Liver (tissue), 3 donors: Measurements from ENCODE around the gene ANKRD35.

ENCODE experiments used
- ATF3 ChIP-seq: IDR thresholded peaks from 2 replicates; pipeline ENCODE4 v1.6.1; 2016; ENCODE audit warnings: antibody characterized with exemption
- FOXA1 ChIP-seq: IDR thresholded peaks from 2 replicates; pipeline ENCODE4 v1.6.1; 2016; ENCODE audit warnings: antibody characterized with exemption
- HNF4A ChIP-seq, 2 donors: conservative IDR thresholded peaks; 2 replicates each; pipeline ENCODE4 v1.6.1; 2016; ENCODE audit warnings: antibody characterized with exemption in 2 of 2, mild to moderate bottlenecking in 2 of 2
- JUND ChIP-seq, 2 donors: IDR thresholded peaks; 2 replicates each; pipeline ENCODE4 v1.6.1; 2016; ENCODE audit warnings: antibody characterized with exemption in 2 of 2
- MAX ChIP-seq: IDR thresholded peaks from 2 replicates; pipeline ENCODE4 v1.6.1; 2016; ENCODE audit warnings: antibody characterized with exemption
- RAD21 ChIP-seq, 2 donors: IDR thresholded peaks; 2 replicates each; pipeline ENCODE4 v1.6.1; 2016; ENCODE audit warnings: antibody characterized with exemption in 2 of 2, mild to moderate bottlenecking in 2 of 2
- RXRA ChIP-seq, 2 donors: IDR thresholded peaks; 2 replicates each; pipeline ENCODE4 v1.6.1; 2017 to 2018; ENCODE audit warnings: antibody characterized with exemption in 2 of 2, mild to moderate bottlenecking in 1 of 2
- TAF1 ChIP-seq: conservative IDR thresholded peaks from 2 replicates; pipeline ENCODE4 v1.6.1; 2016; ENCODE audit warnings: antibody characterized with exemption, mild to moderate bottlenecking
- YY1 ChIP-seq: IDR thresholded peaks from 2 replicates; pipeline ENCODE4 v1.6.1; 2016; ENCODE audit warnings: antibody characterized with exemption, mild to moderate bottlenecking
- TF ChIP-seq, protein P1 (sequence below): fragments of 150-350 bp; IDR thresholded peaks from 2 replicates; pipeline ENCODE4 v1.5.1; 2017; ENCODE audit warnings: improper control_type of control experiment, low read depth, low read length; ENCODE audit not compliant: missing input control
- TF ChIP-seq, protein P2 (sequence below): IDR thresholded peaks from 2 replicates; pipeline ENCODE4 v1.6.1; 2016; ENCODE audit warnings: antibody characterized with exemption, mild to moderate bottlenecking
- TF ChIP-seq, protein P3 (sequence below): IDR thresholded peaks from 2 replicates; pipeline ENCODE4 v1.6.1; 2016; ENCODE audit warnings: antibody characterized with exemption
- donor health status: healthy.
- donor health status: healthy.

DNA sequence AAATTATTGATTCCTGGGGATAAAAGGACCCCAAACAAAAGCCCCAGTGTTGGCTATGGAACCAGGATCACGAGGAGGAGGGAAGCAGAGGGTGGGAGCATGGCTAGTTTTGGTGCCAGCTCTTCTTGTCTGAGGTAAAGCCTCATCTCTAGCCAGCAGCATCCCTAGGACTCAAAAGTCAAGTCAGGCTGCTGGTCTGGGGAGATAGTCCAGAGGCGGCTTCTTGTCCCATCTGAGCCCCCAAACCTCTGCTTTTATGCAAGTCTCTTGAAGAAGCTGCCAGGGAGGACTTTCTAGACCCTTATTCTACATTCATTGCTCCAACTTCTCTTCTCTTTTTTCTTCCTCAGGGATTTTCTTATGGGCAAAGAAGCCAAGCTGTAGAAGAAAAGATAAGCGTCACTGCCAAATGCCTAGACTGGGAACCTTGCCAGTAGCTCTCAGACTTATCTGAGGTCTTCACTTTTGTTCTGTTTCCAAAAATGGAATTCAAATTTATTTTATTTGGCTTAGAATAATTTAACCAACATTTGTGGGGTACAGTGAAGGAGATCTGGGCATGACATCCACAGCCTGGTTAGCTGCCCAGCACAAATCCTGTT is 6.9 kb upstream of the ANKRD35 start:
- no peak for TF ChIP-seq TAF1
- no peak for TF ChIP-seq JUND (IDR thresholded peaks at IDR 0.05)
- TF ChIP-seq, protein P1, sequence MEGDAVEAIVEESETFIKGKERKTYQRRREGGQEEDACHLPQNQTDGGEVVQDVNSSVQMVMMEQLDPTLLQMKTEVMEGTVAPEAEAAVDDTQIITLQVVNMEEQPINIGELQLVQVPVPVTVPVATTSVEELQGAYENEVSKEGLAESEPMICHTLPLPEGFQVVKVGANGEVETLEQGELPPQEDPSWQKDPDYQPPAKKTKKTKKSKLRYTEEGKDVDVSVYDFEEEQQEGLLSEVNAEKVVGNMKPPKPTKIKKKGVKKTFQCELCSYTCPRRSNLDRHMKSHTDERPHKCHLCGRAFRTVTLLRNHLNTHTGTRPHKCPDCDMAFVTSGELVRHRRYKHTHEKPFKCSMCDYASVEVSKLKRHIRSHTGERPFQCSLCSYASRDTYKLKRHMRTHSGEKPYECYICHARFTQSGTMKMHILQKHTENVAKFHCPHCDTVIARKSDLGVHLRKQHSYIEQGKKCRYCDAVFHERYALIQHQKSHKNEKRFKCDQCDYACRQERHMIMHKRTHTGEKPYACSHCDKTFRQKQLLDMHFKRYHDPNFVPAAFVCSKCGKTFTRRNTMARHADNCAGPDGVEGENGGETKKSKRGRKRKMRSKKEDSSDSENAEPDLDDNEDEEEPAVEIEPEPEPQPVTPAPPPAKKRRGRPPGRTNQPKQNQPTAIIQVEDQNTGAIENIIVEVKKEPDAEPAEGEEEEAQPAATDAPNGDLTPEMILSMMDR, result no peak
- TF ChIP-seq RAD21 (IDR thresholded peaks at IDR 0.05), result no peak
- TF ChIP-seq RXRA (IDR thresholded peaks at IDR 0.05), result no peak
- TF ChIP-seq HNF4A (conservative IDR thresholded peaks at IDR 0.05), result no peak
- TF ChIP-seq MAX, result no peak
- no peak for TF ChIP-seq FOXA1
- TF ChIP-seq, protein P2, sequence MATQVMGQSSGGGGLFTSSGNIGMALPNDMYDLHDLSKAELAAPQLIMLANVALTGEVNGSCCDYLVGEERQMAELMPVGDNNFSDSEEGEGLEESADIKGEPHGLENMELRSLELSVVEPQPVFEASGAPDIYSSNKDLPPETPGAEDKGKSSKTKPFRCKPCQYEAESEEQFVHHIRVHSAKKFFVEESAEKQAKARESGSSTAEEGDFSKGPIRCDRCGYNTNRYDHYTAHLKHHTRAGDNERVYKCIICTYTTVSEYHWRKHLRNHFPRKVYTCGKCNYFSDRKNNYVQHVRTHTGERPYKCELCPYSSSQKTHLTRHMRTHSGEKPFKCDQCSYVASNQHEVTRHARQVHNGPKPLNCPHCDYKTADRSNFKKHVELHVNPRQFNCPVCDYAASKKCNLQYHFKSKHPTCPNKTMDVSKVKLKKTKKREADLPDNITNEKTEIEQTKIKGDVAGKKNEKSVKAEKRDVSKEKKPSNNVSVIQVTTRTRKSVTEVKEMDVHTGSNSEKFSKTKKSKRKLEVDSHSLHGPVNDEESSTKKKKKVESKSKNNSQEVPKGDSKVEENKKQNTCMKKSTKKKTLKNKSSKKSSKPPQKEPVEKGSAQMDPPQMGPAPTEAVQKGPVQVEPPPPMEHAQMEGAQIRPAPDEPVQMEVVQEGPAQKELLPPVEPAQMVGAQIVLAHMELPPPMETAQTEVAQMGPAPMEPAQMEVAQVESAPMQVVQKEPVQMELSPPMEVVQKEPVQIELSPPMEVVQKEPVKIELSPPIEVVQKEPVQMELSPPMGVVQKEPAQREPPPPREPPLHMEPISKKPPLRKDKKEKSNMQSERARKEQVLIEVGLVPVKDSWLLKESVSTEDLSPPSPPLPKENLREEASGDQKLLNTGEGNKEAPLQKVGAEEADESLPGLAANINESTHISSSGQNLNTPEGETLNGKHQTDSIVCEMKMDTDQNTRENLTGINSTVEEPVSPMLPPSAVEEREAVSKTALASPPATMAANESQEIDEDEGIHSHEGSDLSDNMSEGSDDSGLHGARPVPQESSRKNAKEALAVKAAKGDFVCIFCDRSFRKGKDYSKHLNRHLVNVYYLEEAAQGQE, result no peak
- TF ChIP-seq, protein P3, sequence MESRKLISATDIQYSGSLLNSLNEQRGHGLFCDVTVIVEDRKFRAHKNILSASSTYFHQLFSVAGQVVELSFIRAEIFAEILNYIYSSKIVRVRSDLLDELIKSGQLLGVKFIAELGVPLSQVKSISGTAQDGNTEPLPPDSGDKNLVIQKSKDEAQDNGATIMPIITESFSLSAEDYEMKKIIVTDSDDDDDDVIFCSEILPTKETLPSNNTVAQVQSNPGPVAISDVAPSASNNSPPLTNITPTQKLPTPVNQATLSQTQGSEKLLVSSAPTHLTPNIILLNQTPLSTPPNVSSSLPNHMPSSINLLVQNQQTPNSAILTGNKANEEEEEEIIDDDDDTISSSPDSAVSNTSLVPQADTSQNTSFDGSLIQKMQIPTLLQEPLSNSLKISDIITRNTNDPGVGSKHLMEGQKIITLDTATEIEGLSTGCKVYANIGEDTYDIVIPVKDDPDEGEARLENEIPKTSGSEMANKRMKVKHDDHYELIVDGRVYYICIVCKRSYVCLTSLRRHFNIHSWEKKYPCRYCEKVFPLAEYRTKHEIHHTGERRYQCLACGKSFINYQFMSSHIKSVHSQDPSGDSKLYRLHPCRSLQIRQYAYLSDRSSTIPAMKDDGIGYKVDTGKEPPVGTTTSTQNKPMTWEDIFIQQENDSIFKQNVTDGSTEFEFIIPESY, result no peak
- no peak for TF ChIP-seq YY1
- no peak for TF ChIP-seq ATF3
